Measurements from ENCODE around the gene PEX6. TPM values are rescaled to one million over a fixed set of nuclear protein-coding genes. Genes with fewer than 3 reads are reported as not detected.

Gene PEX6
- total RNA-seq, 1 donor from 2014 or later, result 33.3 TPM

GRCh38 chr6:42929821-42930360, 49.1 kb downstream of the PEX6 start:
- intact Hi-C loops (cut with DNase I), result no loop called here
- Histone ChIP-seq H3K9me3 (no peaks in the 10 kb centered on the region), H3K4me1 (peaks cover 43% of the 10 kb centered on the region), H3K27ac (peak overlapping the region; percentile 93), H3K27me3 (ENCODE audit: low read depth) (no peaks in the 10 kb centered on the region), H3K36me3 (peaks cover 21% of the 10 kb centered on the region), H3K4me3 (peak overlapping the region; percentile 96)
- no peak for TF ChIP-seq CTCF (IDR thresholded peaks at IDR 0.05)
- ATAC-seq (peak; percentile 40 to 49), DNase-seq (peak; percentile 59)

GRCh38 chr6:42928986-42929820, 49.8 kb downstream of the PEX6 start, which contains the start of gene CNPY3:
TSS of gene CNPY3 (plus strand) at chr6:42929480. CDS start at chr6:42929571, 91 bp downstream.
- no peaks in the 10 kb centered on the region for H3K27me3 ChIP-seq (ENCODE audit: low read depth)
- peak within 1 kb of the TSS; percentile 96 for H3K4me3 ChIP-seq
- peaks cover 15% of the 10 kb centered on the region for H3K36me3 ChIP-seq
- DNase-seq, result peak; percentile 96
- H3K27ac ChIP-seq, result peak within 1 kb of the TSS; percentile 93
- peak; percentile 97 for ATAC-seq
- TF ChIP-seq CTCF (IDR thresholded peaks at IDR 0.05), result no peak
- H3K9me3 ChIP-seq, result no peaks in the 10 kb centered on the region
- intact Hi-C loops (cut with DNase I), result no loop called here
- peaks cover 43% of the 10 kb centered on the region for H3K4me1 ChIP-seq

GRCh38 chr6:42925248-42925857, 53.6 kb downstream of the PEX6 start:
- no peak overlapping the region for H3K27ac ChIP-seq
- intact Hi-C loops (cut with DNase I), result no loop called here
- no peak for ATAC-seq
- no peaks in the 10 kb centered on the region for H3K27me3 ChIP-seq (ENCODE audit: low read depth)
- TF ChIP-seq CTCF (IDR thresholded peaks at IDR 0.05), result no peak
- H3K4me1 ChIP-seq, result peaks cover 9% of the 10 kb centered on the region
- no peak overlapping the region for H3K4me3 ChIP-seq
- no peak for DNase-seq
- no peaks in the 10 kb centered on the region for H3K36me3 ChIP-seq
- H3K9me3 ChIP-seq, result no peaks in the 10 kb centered on the region

GRCh38 chr6:42923666-42924065, 55.3 kb downstream of the PEX6 start:
- no peak for DNase-seq
- Histone ChIP-seq H3K4me3 (peak overlapping the region; percentile 23), H3K4me1 (peaks cover 5% of the 10 kb centered on the region), H3K9me3 (no peaks in the 10 kb centered on the region), H3K36me3 (no peaks in the 10 kb centered on the region), H3K27me3 (ENCODE audit: low read depth) (no peaks in the 10 kb centered on the region), H3K27ac (no peak overlapping the region)
- ATAC-seq, result peak; percentile 5 to 41
- intact Hi-C loops (cut with DNase I), result no loop called here
- no peak for TF ChIP-seq CTCF (IDR thresholded peaks at IDR 0.05)

GRCh38 chr6:42921801-42922200, 57.2 kb downstream of the PEX6 start:
- no peak for ATAC-seq
- Histone ChIP-seq H3K4me3 (no peak overlapping the region), H3K27ac (no peak overlapping the region), H3K27me3 (ENCODE audit: low read depth) (no peaks in the 10 kb centered on the region), H3K9me3 (no peaks in the 10 kb centered on the region), H3K4me1 (peaks cover 5% of the 10 kb centered on the region), H3K36me3 (no peaks in the 10 kb centered on the region)
- intact Hi-C loops (cut with DNase I), result no loop called here
- no peak for TF ChIP-seq CTCF (IDR thresholded peaks at IDR 0.05)
- DNase-seq, result no peak

Data from lower lobe of right lung (tissue), 2 donors.